H1 (cell line): ENCODE results near the gene RERE. TPM values are rescaled to one million over a fixed set of nuclear protein-coding genes. Genes with fewer than 3 reads are reported as not detected.
A peak's percentile ranks its signal among the peaks of the same experiment; 100 is the strongest.

Experiments
- CTCF ChIA-PET: fragments of 300-600 bp; sonication (Branson Sonifier 250); formaldehyde crosslinking; loops from one replicate; lab custom pipeline; 2021; ENCODE audit not compliant: partially characterized antibody; lab: Charles Lee
- POLR2A ChIA-PET: fragments of 300-600 bp; sonication (Branson Sonifier 250); formaldehyde crosslinking; loops from one replicate; lab custom pipeline; 2021; ENCODE audit warnings: inconsistent platforms; ENCODE audit not compliant: partially characterized antibody; lab: Charles Lee
- DNase-seq, 2 experiments: peaks; one replicate each; pipeline versions ENCODE4 v3.0.0 to v3.0.0-alpha.2; 2010 to 2022; ENCODE audit warnings: low spot score in 2 of 2, low read depth in 1 of 2, mixed read lengths in 1 of 2
- FAIRE-seq: peaks from 2 replicates; lab custom pipeline; 2011; peaks lifted over from hg19 to GRCh38; lab: Jason Lieb, UNC
- H2AFZ ChIP-seq: 2 replicates; pipeline ENCODE4 v1.8.1; 2012; ENCODE audit warnings: low read length, inconsistent platforms
- H2AK5ac ChIP-seq: 2 replicates; pipeline ENCODE4 v1.6.1; 2013; ENCODE audit warnings: low read depth, low read length
- H2BK120ac ChIP-seq: replicated peaks from 2 replicates; pipeline ENCODE3; 2013; ENCODE audit warnings: low read depth, low read length, inconsistent platforms
- H2BK12ac ChIP-seq: 2 replicates; pipeline ENCODE4 v1.6.1; 2013; ENCODE audit warnings: low read depth, low read length
- H2BK15ac ChIP-seq: 2 replicates; pipeline ENCODE4 v1.6.1; 2013; ENCODE audit warnings: low read length
- H2BK20ac ChIP-seq: 2 replicates; pipeline ENCODE4 v1.6.1; 2013; ENCODE audit warnings: low read length
- H2BK5ac ChIP-seq: 2 replicates; pipeline ENCODE4 v1.6.1; 2013; ENCODE audit warnings: low read depth, low read length
- H3K14ac ChIP-seq: 2 replicates; pipeline ENCODE4 v1.6.1; 2013; ENCODE audit warnings: inconsistent platforms; ENCODE audit not compliant: insufficient read length
- H3K18ac ChIP-seq: 2 replicates; pipeline ENCODE4 v1.6.1; 2013; ENCODE audit warnings: low read length; ENCODE audit errors: extremely low read depth
- H3K23ac ChIP-seq: 2 replicates; pipeline ENCODE4 v1.6.1; 2013; ENCODE audit warnings: inconsistent platforms; ENCODE audit not compliant: insufficient read length
- H3K23me2 ChIP-seq: 2 replicates; pipeline ENCODE4 v1.6.1; 2013; ENCODE audit warnings: low read depth, low read length
- H3K27ac ChIP-seq: 2 replicates; pipeline ENCODE4 v1.6.1; 2011; ENCODE audit warnings: low read depth, low read length, inconsistent platforms
- H3K27me3 ChIP-seq, 4 experiments: replicated peaks in 1 of 4; 1 replicate in 1 of 4; 2 replicates in 3 of 4; pipeline versions ENCODE4 v1.6.1 to v1.8.1; 2011 to 2013; ENCODE audit warnings: low read length in 3 of 4, mild to moderate bottlenecking in 3 of 4, inconsistent platforms in 2 of 4, mixed read lengths in 2 of 4, moderate library complexity in 1 of 4; ENCODE audit not compliant: control insufficient read depth in 3 of 4, insufficient read depth in 3 of 4; ENCODE audit errors: extremely low read depth in 1 of 4
- H3K36me3 ChIP-seq, 4 experiments: 2 replicates each; pipeline versions ENCODE4 v1.6.1 to v1.8.1; 2011 to 2013; ENCODE audit warnings: mild to moderate bottlenecking in 4 of 4, low read length in 3 of 4, moderate library complexity in 2 of 4, control low read depth in 1 of 4, inconsistent platforms in 1 of 4; ENCODE audit not compliant: insufficient read depth in 4 of 4, control insufficient read depth in 2 of 4
- H3K4ac ChIP-seq: replicated peaks from 2 replicates; pipeline ENCODE3; 2013; ENCODE audit warnings: low read length, low read depth, mixed read lengths, inconsistent platforms; ENCODE audit not compliant: insufficient read length
- H3K4me1 ChIP-seq, 4 experiments: replicated peaks in 1 of 4; 1 replicate in 1 of 4; 2 replicates in 3 of 4; pipeline versions ENCODE4 v1.6.1 to v1.8.1; 2011 to 2013; ENCODE audit warnings: low read length in 3 of 4, inconsistent platforms in 2 of 4, mixed read lengths in 1 of 4; ENCODE audit not compliant: insufficient read depth in 4 of 4, control insufficient read depth in 3 of 4
- H3K4me2 ChIP-seq, 2 experiments: 2 replicates each; pipeline versions ENCODE4 v1.6.1 to v1.8.1; 2011 to 2013; ENCODE audit warnings: low read depth in 2 of 2, low read length in 2 of 2, control low read depth in 1 of 2, inconsistent platforms in 1 of 2, mild to moderate bottlenecking in 1 of 2; ENCODE audit not compliant: insufficient read depth in 1 of 2
- H3K4me3 ChIP-seq, 4 experiments: fragments of 200-600, 300-600 bp in 1 of 4; sonication (generic), shearing (Covaris generic), sonication (Bioruptor Twin) in 1 of 4; 2 replicates each; pipeline versions ENCODE4 v1.5.1 to v1.8.1; 2011 to 2016; ENCODE audit warnings: low read length in 4 of 4, low read depth in 3 of 4, control low read depth in 2 of 4, inconsistent platforms in 2 of 4, mild to moderate bottlenecking in 2 of 4, mixed read lengths in 1 of 4, moderate library complexity in 1 of 4; ENCODE audit not compliant: insufficient read depth in 2 of 4; ENCODE audit errors: extremely low read depth in 1 of 4
- H3K56ac ChIP-seq: replicated peaks from 2 replicates; pipeline ENCODE3; 2013; ENCODE audit warnings: low read depth, mild to moderate bottlenecking, mixed read lengths, low read length, inconsistent platforms; ENCODE audit not compliant: insufficient read length
- H3K79me1 ChIP-seq: 2 replicates; pipeline ENCODE4 v1.6.1; 2013; ENCODE audit warnings: low read depth, low read length, control low read depth
- H3K79me2 ChIP-seq, 2 experiments: 2 replicates each; pipeline versions ENCODE4 v1.6.1 to v1.8.1; 2012 to 2013; ENCODE audit warnings: low read length in 2 of 2, mild to moderate bottlenecking in 2 of 2, inconsistent platforms in 1 of 2; ENCODE audit not compliant: insufficient read depth in 2 of 2, control insufficient read depth in 1 of 2
- H3K9ac ChIP-seq, 4 experiments: replicated peaks in 1 of 4; 1 replicate in 1 of 4; 2 replicates in 3 of 4; pipeline versions ENCODE4 v1.6.1 to v1.8.1; 2011 to 2013; ENCODE audit warnings: low read depth in 3 of 4, low read length in 3 of 4, control low read depth in 2 of 4, mild to moderate bottlenecking in 2 of 4, moderate library complexity in 2 of 4, inconsistent platforms in 1 of 4; ENCODE audit errors: extremely low read depth in 1 of 4
- H3K9me3 ChIP-seq, 2 experiments: 2 replicates each; pipeline versions ENCODE4 v1.6.1 to v1.8.1; 2012 to 2013; ENCODE audit warnings: mild to moderate bottlenecking in 2 of 2, moderate library complexity in 2 of 2, control low read depth in 1 of 2, inconsistent platforms in 1 of 2, low read depth in 1 of 2, low read length in 1 of 2, mixed read lengths in 1 of 2; ENCODE audit not compliant: insufficient read depth in 2 of 2
- H4K20me1 ChIP-seq, 2 experiments: replicated peaks in 1 of 2; 2 replicates each; pipeline versions ENCODE3 to v1.8.1; 2011 to 2013; ENCODE audit warnings: inconsistent platforms in 2 of 2, low read length in 2 of 2, mild to moderate bottlenecking in 1 of 2; ENCODE audit not compliant: insufficient read depth in 2 of 2, control insufficient read depth in 1 of 2
- H4K5ac ChIP-seq: 2 replicates; pipeline ENCODE4 v1.6.1; 2013; ENCODE audit warnings: low read length, low read depth, mixed read lengths, inconsistent platforms; ENCODE audit not compliant: insufficient read length
- H4K8ac ChIP-seq: 2 replicates; pipeline ENCODE4 v1.8.0; 2013; ENCODE audit warnings: mild to moderate bottlenecking, moderate library complexity, low read length, inconsistent platforms; ENCODE audit not compliant: insufficient read depth; ENCODE audit errors: extremely low read depth
- H4K91ac ChIP-seq: replicated peaks from 2 replicates; pipeline ENCODE3; 2013; ENCODE audit warnings: low read length, mixed read lengths, inconsistent platforms; ENCODE audit not compliant: insufficient read length
- CREB1 ChIP-seq: IDR thresholded peaks from 2 replicates; pipeline ENCODE4 v1.6.1; 2012; ENCODE audit warnings: inconsistent platforms
- EGR1 ChIP-seq: IDR thresholded peaks from 2 replicates; pipeline ENCODE4 v1.6.1; 2011; ENCODE audit warnings: low read depth, low read length, borderline replicate concordance
- KDM1A ChIP-seq: fragments of 200-600, 300-600 bp; sonication (generic); IDR thresholded peaks from 2 replicates; pipeline ENCODE4 v1.7.1; 2016; ENCODE audit warnings: mild to moderate bottlenecking, low read length, borderline replicate concordance
- POLR2AphosphoS5 ChIP-seq: IDR thresholded peaks from 2 replicates; pipeline ENCODE4 v1.6.1; 2011; ENCODE audit warnings: low read depth, low read length
- RNF2 ChIP-seq: fragments of 200-900, 300-1000 bp; sonication (generic); IDR thresholded peaks from 2 replicates; pipeline ENCODE4 v1.7.1; 2016; ENCODE audit warnings: borderline replicate concordance, low read depth, mild to moderate bottlenecking, antibody characterized with exemption, low read length; ENCODE audit not compliant: poor library complexity, severe bottlenecking; ENCODE audit errors: missing control alignments
- SP2 ChIP-seq: IDR thresholded peaks from 2 replicates; pipeline ENCODE4 v1.6.1; 2012; ENCODE audit warnings: mild to moderate bottlenecking, low read length, inconsistent platforms
- TAF1 ChIP-seq: IDR thresholded peaks from 2 replicates; pipeline ENCODE4 v1.6.1; 2011; ENCODE audit warnings: mild to moderate bottlenecking, low read depth, low read length
- TBP ChIP-seq: IDR thresholded peaks from 2 replicates; pipeline ENCODE4 v1.6.1; 2011; ENCODE audit warnings: low read depth, low read length, improper control_type of control experiment
- WGBS, 2 experiments: shearing (Covaris generic) in 1 of 2; methylation state at CpG; one replicate each; pipeline versions ENCODE4 v1.1.6 to v1.1.7; 2013 to 2015; ENCODE audit warnings: low lambda C conversion rate in 2 of 2, mixed read lengths in 2 of 2, inconsistent platforms in 1 of 2, low coverage in 1 of 2, missing lambda C conversion rate in 1 of 2; ENCODE audit not compliant: insufficient replicate concordance in 2 of 2, insufficient coverage in 1 of 2, insufficient read length in 1 of 2; ENCODE audit errors: extremely low coverage in 1 of 2, missing lambda C conversion rate in 1 of 2; 5-methylcytosine and 5-hydroxymethylcytosine counted together
- long read RNA-seq, 2 experiments: library from RNA in 1 of 2; library from capped mRNA in 1 of 2; stranded (forward); transcript quantifications; one replicate each; pipeline ENCODE4 v2.0.0, GENCODE V29; 2021; ENCODE audit warnings: inconsistent platforms in 1 of 2
- polyA minus RNA-seq, 3 experiments: library from RNA; depleted of rRNA, polyadenylated mRNA; stranded (reverse); fragments of >200 nt; gene quantifications; 1 replicate in 2 of 3; 2 replicates in 1 of 3; pipeline ENCODE4 v1.2.3, GENCODE V29; 2011
- polyA plus RNA-seq, 7 experiments: library from polyadenylated mRNA; depleted of rRNA in 3 of 7; stranded (reverse) in 5 of 7; unstranded in 2 of 7; fragments of >200 nt in 5 of 7; fragments of 200-250 nt in 2 of 7; gene quantifications; 1 replicate in 5 of 7; 2 replicates in 1 of 7; 4 replicates in 1 of 7; pipeline versions ENCODE4 v1.2.1 to v1.2.3, GENCODE V29; 2011 to 2013; ENCODE audit warnings: missing spikeins in 2 of 7, mixed read lengths in 2 of 7
- total RNA-seq: library from RNA; stranded (reverse); fragmentation: NEBNext Ultra II Directional; extraction: Animal tissue kit (Norgen Biotek cat#: 25700); gene quantifications from 2 replicates; pipeline ENCODE4 v1.2.1, GENCODE V29; 2021

The RERE gene
- total RNA-seq (126 and 142 TPM in 2 replicates), polyA plus RNA-seq (2011; rRNA removed) (15.3 and 17.5 TPM in 2 replicates), polyA minus RNA-seq (2011; rRNA and poly(A)+ RNA removed) (140 and 169 TPM in 2 replicates)
- polyA plus RNA-seq (2011; cell fraction: cytosol; rRNA removed), result 10.6 TPM
- 92.6 TPM for polyA plus RNA-seq (2011; cell fraction: nucleus; rRNA removed)
- 63.0 to 85.2 TPM (median 68.9 TPM) in 4 replicates for polyA plus RNA-seq (2012, experiment 1 of 2)
- 48.9 TPM for polyA plus RNA-seq (2012, experiment 2 of 2)
- 54.3 TPM for polyA plus RNA-seq (2013, experiment 1 of 2)
- polyA plus RNA-seq (2013, experiment 2 of 2), result 52.9 TPM
- polyA minus RNA-seq (2011; cell fraction: cytosol; rRNA and poly(A)+ RNA removed), result 66.2 TPM
- polyA minus RNA-seq (2011; cell fraction: nucleus; rRNA and poly(A)+ RNA removed), result 188 TPM
- long read RNA-seq, experiment 1, partial matches to known transcripts, result 17 of 52 reads
- long read RNA-seq, experiment 1, other reads (novel, unspliced or antisense), result 35 of 52 reads
- long read RNA-seq, experiment 2, partial matches to known transcripts, result 0 of 4 reads
- long read RNA-seq, experiment 2, other reads (novel, unspliced or antisense), result 4 of 4 reads

GRCh38 chr1:8817412-8818324 lies at the start of gene RERE:
Gene RERE, minus strand, starts transcription at chr1:8817640.
- peak within 1 kb of the TSS; percentile 89 to 95 (median 92) for H3K4me3 ChIP-seq
- no peaks in the 10 kb centered on the region for H3K27me3 ChIP-seq
- POLR2A ChIA-PET, result interaction anchor here (0.7 to 1.5 kb wide), 6 partner anchors 22 to 1661 kb away, joined by 3 to 4 read pairs (median 3); no protein-coding TSS in a partner anchor
- H3K27ac ChIP-seq, result peak within 1 kb of the TSS; percentile 89
- H3K79me1 ChIP-seq, result 0 out of 2 replicates have a peak, but pooled peaks cover 2% of the 10 kb centered on the region
- peaks cover 3 to 10% (median 5%) of the 10 kb centered on the region in 4 experiments; a peak in 6 of 7 replicates for H3K4me1 ChIP-seq
- no peak within 1 kb of the TSS; the same call in 1 of the 2 replicates for H2BK12ac ChIP-seq
- FAIRE-seq, result no peak
- no peak within 1 kb of the TSS for H2BK20ac ChIP-seq
- H3K56ac ChIP-seq, result peak within 1 kb of the TSS; percentile 94
- peaks cover 5% of the 10 kb centered on the region for H3K23me2 ChIP-seq
- H2BK120ac ChIP-seq, result no peak within 1 kb of the TSS
- H3K9ac ChIP-seq, result peak within 1 kb of the TSS; percentile 87 to 97 (median 88)
- no peak within 1 kb of the TSS for H3K14ac ChIP-seq
- peak within 1 kb of the TSS; percentile 87; the same call in 1 of the 2 replicates for H2BK5ac ChIP-seq
- peak within 1 kb of the TSS; percentile 28; the same call in 1 of the 2 replicates for H2AFZ ChIP-seq
- H3K23ac ChIP-seq, result no peak within 1 kb of the TSS
- WGBS, 2 experiments, result 5% methylated on average over 15 of the region's 82 CpGs; no CpG with 5 or more reads in 1 of the 2 experiments
- H4K8ac ChIP-seq, result peak within 1 kb of the TSS; percentile 96
- H4K5ac ChIP-seq, result peak within 1 kb of the TSS; percentile 85
- peaks cover 12 to 43% of the 10 kb centered on the region in 2 experiments for H3K79me2 ChIP-seq
- H4K20me1 ChIP-seq, result peaks cover 1 to 3% of the 10 kb centered on the region in 2 experiments
- CTCF ChIA-PET, result interaction anchor here (0.6 to 3.5 kb wide), 2 partner anchors 31 to 879 kb away, joined by 5 to 27 read pairs; no protein-coding TSS in a partner anchor
- H3K4me2 ChIP-seq, result peak within 1 kb of the TSS; percentile 79 to 92
- peak within 1 kb of the TSS; percentile 95 for H4K91ac ChIP-seq
- no peak within 1 kb of the TSS for H2AK5ac ChIP-seq
- peak within 1 kb of the TSS; percentile 85 for H3K18ac ChIP-seq
- peak; percentile 57 to 99 for DNase-seq
- peak within 1 kb of the TSS; percentile 87 for H3K4ac ChIP-seq
- H3K9me3 ChIP-seq, result no peaks in the 10 kb centered on the region
- H2BK15ac ChIP-seq, result no peak within 1 kb of the TSS; the same call in 1 of the 2 replicates
- no peaks in the 10 kb centered on the region for H3K36me3 ChIP-seq
- peak; percentile 73; the same call in 1 of the 2 replicates for TF ChIP-seq TBP
- TF ChIP-seq RNF2, result no peak
- TF ChIP-seq TAF1, result peak; percentile 90
- peak; percentile 86 for TF ChIP-seq CREB1
- peak; percentile 39; the same call in 1 of the 2 replicates for TF ChIP-seq EGR1
- TF ChIP-seq POLR2AphosphoS5, result peak; percentile 88
- TF ChIP-seq SP2, result peak; percentile 22; the same call in 1 of the 2 replicates
- TF ChIP-seq KDM1A, result no peak
